ENCODE measurements around the gene MAP7D1.

Gene MAP7D1

DNA sequence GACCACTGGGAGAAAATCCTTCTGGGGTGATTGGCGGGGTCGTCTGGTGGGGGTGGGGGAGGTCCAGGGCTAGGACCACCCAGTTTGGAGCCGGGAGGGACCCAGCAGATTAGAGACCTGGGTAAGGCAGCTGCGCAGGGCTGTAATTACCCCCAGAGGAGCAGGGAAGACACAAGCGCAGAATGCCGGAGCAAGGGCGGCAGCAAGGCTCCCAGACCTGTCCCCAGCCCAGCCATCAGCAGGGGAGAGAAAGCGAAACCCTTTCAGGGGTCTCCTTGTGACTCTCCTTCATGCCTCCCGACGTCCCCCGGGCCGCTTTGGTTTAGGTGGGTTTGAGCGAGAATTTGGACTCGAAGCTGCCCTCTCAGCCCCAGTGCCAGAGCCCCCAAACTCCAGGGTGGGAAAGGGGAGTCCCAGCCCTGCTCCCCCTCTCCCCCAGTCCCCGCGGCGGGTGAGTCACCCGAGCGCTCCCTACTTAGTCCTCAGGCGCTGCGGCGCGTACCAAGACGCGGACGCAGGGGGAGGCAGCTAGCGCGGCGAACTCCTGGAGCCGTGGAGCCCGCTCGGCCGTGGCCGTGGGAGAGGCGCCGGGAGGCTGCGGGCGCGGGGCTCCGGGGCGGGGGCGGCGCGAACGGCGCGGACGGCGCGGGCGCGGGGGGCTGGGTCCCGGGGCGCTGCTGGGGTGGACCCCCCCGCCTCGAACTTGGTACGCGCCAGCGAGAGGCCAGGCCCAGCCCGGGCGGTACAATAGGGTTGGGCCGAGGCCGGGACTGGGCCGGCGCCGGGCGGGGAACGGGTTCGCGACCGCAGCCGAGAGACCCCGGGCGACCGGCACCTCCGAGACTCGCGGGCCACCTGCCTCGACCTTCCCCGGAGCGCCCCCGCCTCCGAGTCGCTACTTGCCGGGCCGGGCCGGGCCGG lies at the start of gene MAP7D1:
Gene MAP7D1 (plus strand): TSS at position 753 of the 921 bp plus-strand sequence. CDS start 258 bp downstream, outside the sequence.
- DNase-seq = peak; percentile 89

GRCh38 chr1:36106269-36106668 lies 49.7 kb upstream of the MAP7D1 start:
- no peak for DNase-seq

- no peak for DNase-seq
Measured at GRCh38 chr1:36107394-36107793, 48.6 kb upstream of the MAP7D1 start.

DNA sequence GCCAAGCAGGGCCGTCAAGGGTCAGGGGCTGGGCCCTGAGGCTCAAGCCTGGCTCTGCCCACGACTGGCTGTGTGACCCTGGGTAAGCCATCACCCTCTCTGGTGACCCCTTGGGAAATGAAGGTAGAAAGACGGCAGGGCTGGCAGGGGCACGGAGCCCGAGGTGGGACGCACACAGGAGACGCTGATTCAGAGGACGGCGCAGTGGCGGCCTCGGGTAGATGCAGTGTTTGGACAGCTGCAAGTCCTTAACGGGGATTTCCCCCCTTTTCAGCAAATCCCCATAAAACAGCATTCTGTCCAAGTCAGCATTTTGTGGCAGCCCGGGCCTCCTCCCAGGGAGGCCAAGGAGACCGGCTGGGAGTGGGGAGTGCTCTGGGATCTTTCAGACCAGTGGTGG lies 47.6 kb upstream of the MAP7D1 start:
- DNase-seq = peak; percentile 79

GRCh38 chr1:36109041-36109679 lies 46.8 kb upstream of the MAP7D1 start:
- DNase-seq = peak; percentile 81

DNA sequence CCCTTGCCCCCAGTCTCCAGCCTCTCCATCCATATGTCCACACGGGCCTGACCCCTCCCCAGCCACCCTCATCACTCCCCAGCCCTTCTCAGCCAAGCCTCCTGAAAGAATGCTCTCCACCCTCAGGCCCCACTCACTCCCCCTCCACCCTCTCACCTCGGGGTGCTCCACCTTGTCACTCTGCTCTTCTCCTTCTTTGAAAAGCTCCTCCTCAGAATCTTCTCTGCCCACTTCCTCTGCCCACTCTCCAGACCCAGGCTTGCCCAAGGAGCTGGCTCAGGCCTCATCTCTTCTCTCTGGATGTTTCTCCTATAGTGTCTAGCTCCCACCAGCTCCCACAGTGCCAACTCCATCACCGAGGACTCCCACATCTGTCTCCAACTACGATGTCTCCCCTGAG lies 44.8 kb upstream of the MAP7D1 start:
- DNase-seq = no peak

- DNase-seq = no peak
Measured at GRCh38 chr1:36112823-36113222, 43.1 kb upstream of the MAP7D1 start.

- DNase-seq = no peak
Measured at GRCh38 chr1:36114371-36114770, 41.6 kb upstream of the MAP7D1 start.

DNA sequence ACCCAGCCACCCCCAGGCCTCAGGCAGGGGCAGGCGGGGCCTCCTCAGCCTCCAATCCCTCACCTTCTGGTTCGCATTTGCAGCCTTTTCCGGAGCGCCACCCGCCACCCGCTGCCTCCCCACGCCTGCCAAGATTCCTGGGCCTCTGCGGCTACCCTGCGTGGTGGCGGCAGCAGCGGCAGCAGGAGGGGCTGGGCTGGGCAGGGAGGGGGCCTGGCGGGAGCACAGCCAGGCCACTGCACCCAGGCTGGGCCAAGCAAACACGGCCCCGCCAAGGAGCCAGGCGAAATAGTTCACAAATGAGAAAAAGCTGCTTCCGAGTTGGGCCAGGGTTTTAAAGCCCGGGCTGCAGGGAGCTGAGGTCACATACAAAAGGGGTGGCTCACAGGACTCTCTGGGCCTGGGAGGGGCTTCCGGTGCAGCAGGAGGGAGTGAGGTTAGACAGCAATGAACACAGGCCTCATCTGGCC lies 40.7 kb upstream of the MAP7D1 start:
- DNase-seq = peak; percentile 81

GRCh38 chr1:36115931-36116330 lies 40.0 kb upstream of the MAP7D1 start:
- peak; percentile 48 for DNase-seq

GRCh38 chr1:36116901-36117300 lies 39.1 kb upstream of the MAP7D1 start:
- DNase-seq = no peak

DNA sequence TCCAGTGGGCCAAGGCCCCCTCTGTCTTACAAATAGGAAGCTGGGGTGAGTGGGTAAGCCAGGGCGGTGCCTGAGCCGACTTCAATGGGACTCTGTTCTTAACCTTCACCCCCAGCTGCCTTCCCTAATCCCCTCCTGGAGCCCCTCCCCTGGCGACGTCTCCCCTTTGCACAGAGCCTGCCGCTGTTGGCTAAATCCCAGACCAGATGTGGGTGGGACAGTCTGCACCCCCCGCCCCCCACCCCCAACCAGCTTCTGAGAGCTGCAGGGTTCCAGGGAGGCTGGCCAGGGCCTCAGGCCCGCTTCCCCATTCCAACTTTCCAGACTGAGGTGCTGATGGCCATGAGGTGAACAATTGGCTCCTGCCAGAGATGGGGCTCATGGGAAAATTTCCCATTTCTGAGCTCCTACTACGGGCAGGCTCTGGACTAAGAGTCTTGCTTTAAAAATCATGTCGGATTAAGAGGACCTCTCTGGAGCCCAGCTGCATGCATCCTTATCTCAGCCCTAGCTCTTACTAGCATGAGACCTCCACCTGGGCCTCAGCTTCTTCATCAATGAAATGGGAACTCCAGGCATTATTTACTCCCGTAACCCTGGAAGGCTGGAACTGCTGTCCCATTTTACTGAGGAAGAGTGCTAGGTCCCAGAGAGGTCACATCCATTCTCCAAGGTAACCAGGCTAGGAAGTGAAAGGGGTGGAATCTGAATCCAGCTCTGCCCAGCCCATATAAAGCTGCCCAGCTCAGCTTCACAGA lies 37.3 kb upstream of the MAP7D1 start:
- no peak for DNase-seq

DNA sequence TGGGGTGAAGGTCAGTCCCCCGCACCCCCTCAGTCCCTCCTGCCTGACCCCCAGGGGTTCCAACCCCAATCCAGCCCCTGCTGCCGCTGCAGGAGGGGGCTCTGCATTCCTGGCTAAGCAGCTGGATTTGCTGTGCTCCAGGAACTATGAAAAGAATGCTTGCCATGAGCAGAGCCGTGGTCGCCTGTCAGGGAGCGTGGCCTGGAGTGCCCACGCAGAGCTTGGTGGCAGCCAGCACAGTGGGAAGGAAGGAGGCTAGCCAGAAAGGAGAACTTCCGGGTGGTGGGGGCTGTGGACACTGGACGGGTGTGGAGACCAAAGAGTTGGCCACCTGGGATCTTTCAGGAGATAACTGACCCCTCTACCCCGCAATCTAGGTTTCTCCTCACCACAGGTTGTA lies 36.5 kb upstream of the MAP7D1 start:
- DNase-seq = no peak

DNA sequence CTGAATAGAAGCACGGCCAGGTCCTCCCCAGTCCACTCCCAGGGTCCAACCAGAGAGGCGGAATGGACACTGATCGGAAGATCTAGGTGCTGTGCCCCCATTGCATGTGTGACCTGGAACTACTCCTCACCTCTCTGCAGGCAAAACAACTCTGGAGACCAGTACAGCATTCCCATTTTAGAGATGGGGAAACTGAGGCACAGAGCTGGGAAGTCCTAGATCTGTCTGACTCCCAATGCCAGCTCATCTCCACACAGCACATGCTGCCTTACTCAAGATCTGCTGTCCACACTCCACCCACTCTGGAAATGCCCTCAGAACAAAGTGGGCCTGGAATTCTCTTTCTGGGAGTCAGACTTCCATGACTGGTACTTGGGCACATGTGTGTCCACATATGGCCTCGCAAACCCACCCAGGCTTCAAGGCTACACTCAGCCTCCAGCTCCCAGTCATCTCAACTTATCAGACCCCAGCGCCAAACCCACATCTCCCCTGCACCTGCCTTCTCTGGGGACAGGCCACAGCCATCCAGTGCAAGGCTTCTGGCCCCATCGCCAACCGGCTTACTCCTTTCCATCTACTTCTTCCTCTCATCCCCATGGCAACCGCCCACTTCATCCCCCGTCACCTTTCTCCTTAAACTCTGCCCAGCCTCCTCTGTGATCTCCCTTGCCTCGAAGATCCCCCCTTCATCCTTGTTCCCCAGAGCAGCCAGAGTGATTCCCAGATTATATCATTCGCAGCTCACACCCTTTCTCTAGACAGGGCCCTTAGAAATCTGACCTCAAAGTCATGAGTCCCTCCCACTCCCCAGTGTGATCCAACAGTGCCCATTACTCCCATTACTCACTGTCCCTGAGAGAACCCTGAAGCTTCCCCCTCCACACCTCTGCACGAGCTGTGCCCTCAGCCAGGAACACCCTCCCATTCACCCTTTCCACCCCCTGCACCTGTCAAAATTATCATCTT lies 33.6 kb upstream of the MAP7D1 start:
- DNase-seq = no peak

DNA sequence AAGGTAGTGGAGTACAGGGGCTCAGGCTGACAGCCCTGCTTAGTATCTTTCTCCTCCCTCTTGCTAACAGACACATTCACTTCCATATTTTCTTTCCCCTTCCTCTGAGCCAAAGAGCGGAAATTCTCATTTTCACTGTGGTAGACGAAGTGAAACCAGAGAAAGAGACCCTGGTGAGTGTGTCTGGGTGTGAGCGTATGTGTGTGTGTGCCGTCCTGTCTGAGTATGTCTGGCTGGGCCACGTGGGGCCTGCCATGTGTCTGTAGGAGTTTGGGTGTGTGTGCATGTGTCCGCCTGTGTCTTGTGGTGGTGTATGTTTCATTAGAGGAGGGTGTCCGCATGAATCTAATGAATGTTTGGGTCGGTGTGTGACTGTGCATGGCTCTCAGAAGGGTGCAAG lies 32.6 kb upstream of the MAP7D1 start:
- no peak for DNase-seq

- no peak for DNase-seq
Measured at GRCh38 chr1:36124404-36125128, 31.4 kb upstream of the MAP7D1 start.

DNA sequence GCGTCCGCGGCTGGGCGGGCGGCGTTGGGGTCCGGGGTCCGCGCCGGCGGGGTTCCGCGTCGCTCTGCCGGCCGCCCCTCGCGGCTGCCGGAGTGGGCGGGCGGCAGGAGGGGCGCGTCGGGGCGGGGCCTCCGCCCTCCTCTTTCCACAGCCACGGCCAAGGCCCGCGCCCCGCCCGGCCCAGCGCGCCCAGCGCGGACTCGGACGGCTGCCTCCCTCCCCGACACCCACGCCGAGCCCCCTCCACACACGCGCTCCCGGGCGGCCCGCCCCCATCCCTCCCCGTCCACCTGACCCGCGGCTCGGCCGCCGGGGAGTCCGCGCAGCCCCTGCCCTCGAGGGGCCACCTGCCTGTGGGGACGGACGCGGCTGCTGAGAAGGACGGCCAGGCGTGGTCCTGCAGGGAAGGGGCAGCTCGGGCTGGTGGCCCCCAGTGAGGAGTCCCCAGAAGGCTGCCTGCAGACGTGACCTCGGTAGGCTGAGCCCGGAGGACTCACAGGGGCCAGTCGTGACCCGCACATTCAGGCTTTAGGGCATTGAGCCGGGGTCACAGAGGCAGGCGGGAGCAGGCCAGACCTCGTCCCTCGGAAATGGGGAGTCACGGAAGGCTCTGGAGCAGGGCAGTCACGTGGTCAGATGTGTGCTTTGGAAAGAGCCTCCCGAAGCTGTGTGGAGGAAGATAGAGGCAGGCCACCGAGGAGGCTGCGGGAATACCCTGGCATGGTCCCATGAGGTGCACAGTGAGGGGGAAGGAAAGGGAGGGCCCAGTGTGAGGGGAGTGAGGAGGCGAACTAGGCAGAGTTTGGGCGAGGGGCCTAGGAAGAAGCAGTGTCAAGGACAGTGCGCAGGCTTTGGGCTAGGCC lies 30.6 kb upstream of the MAP7D1 start, which contains the start of gene COL8A2:
Gene COL8A2 (minus strand): TSS at position 94 of the 863 bp plus-strand sequence. CDS start 24,980 bp downstream, outside the sequence.
- DNase-seq = no peak

DNA sequence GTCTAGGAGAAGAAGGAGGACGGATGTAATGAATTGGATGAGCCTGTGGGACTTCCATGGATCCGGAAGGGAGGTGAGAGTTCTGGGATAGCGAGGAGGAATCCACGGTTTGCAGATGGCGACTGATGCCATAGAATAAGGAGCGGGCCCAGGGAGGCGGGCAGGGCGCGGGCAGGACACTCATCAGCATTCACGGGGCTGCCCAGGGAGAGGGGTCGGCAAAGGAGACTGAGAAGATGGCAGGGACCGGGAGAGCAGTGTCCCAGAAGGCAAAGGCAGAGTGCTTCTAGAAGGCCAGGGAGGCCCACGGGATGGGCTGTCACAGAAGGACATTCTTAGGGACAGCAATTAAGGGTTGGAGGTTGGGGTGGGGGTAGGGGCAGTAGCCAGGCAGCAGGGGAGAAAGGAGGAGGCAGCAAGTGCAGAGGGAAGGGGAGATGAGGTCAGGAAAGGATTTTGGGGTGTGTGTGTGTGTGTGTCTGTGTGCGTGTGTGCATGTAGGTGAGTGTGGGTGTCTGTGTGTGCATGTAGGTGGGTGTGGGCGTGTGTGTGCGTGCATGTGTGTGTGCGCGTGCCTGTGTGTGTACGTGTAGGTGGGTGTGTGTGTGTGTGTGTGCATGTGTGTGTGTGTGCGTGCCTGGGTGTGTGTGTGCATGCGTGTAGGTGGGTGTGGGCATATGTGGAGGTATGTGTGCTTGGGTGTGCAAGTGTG lies 29.8 kb upstream of the MAP7D1 start:
- no peak for DNase-seq

DNA sequence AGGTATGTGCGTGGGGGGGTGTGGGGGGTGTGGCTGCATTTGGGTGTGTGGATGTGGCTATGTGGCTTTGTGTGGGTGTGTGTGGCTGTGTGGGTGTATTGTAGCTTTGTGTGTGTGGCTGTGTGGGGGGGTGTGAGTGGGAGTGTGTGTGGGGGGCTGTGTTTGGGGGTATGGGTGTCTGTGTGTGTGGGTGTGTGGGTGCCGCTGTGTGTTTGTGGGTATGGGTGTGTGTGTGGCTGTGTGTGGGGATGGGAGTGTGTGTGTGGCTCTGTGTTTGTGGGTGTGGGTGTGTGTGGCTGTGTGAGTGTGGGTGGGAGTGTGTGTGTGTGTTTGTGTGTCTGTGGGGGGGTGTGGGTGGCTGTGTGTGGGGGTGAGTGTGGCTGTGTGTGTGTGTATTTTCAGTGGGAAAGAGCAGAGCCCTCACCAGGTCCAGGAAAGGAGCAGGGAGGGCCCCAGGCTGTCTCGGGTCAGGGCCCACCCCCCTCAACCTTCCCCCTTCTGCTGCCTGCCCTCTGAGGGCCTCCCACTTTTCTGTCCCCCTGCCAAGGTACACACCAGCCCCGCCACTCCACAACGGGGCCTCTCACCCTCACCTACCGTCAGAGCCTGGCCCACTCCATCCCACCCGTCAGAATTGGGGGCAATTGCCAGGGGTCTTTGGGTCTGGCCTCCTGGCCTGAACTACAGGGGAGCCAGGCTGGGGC lies 29.0 kb upstream of the MAP7D1 start:
- no peak for DNase-seq

Measured in fibroblast of skin of right quadriceps (primary cell).